GM18520 (cell line): ENCODE results near the gene GTF2I.
"Not testable (repeated sequence)": the region's sequence is repeated elsewhere in the genome, so short reads cannot be mapped to it uniquely, and the experiment has no call there.

Experiments
- ATAC-seq: cut with Tn5 transposase; IDR thresholded peaks from one replicate; pipeline ENCODE4 v1.9.1; 2021; ENCODE audit not compliant: unreplicated experiment

GTF2I gene

GRCh38 chr7:74657692-74658177 is at the start of gene GTF2I:
Gene GTF2I, plus strand, starts transcription at chr7:74657718. Its CDS starts 31,411 bp downstream, at chr7:74689129.
- peak; percentile 4 for ATAC-seq

GRCh38 chr7:74612015-74612829 is 45.3 kb upstream of the GTF2I start:
- ATAC-seq = no peak

GRCh38 chr7:74615933-74616780 is 41.4 kb upstream of the GTF2I start:
- ATAC-seq = no peak

GRCh38 chr7:74617180-74617744 is 40.3 kb upstream of the GTF2I start:
- ATAC-seq = no peak

- no peak for ATAC-seq
Measured at GRCh38 chr7:74619235-74619860, 38.2 kb upstream of the GTF2I start.

- ATAC-seq = no peak
Measured at GRCh38 chr7:74622228-74622749, 35.2 kb upstream of the GTF2I start.

- no peak for ATAC-seq
Measured at GRCh38 chr7:74623135-74623534, 34.4 kb upstream of the GTF2I start.

GRCh38 chr7:74625446-74625845 is 32.1 kb upstream of the GTF2I start:
- ATAC-seq = no peak

- ATAC-seq = no peak
Measured at GRCh38 chr7:74627661-74628411, 29.7 kb upstream of the GTF2I start.

- no peak for ATAC-seq
Measured at GRCh38 chr7:74632505-74632904, 25.0 kb upstream of the GTF2I start.

GRCh38 chr7:74633451-74633921 is 24.0 kb upstream of the GTF2I start:
- ATAC-seq = no peak

- ATAC-seq = no peak
Measured at GRCh38 chr7:74637745-74638144, 19.8 kb upstream of the GTF2I start.

GRCh38 chr7:74650055-74650454 is 7.5 kb upstream of the GTF2I start:
- peak; percentile 67 for ATAC-seq

- ATAC-seq = not testable (repeated sequence)
Measured at GRCh38 chr7:74650493-74651132, 6.9 kb upstream of the GTF2I start.

GRCh38 chr7:74651133-74651504 is 6.4 kb upstream of the GTF2I start:
- ATAC-seq = not testable (repeated sequence)

GRCh38 chr7:74653686-74654181 is 3.8 kb upstream of the GTF2I start:
- no peak for ATAC-seq

- ATAC-seq = no peak
Measured at GRCh38 chr7:74654811-74655210, 2.7 kb upstream of the GTF2I start.

GRCh38 chr7:74655324-74655723 is 2.2 kb upstream of the GTF2I start:
- no peak for ATAC-seq

- no peak for ATAC-seq
Measured at GRCh38 chr7:74655768-74656440, 1.6 kb upstream of the GTF2I start.
